ENCODE measurements around the gene LSS.

GRCh38 chr21:46208761-46209721 lies 19.5 kb downstream of the LSS start:
- TF ChIP-seq EZH2 (IDR thresholded peaks at IDR 0.05; ENCODE audit: low read length) = no peak
- no peak for TF ChIP-seq CTCF (optimal IDR thresholded peaks at IDR 0.05 in 1 of 3, IDR thresholded peaks at IDR 0.05 in 1 of 3, conservative IDR thresholded peaks at IDR 0.05 in 1 of 3; ENCODE audit: extremely low read depth in 1 of 3, insufficient read depth in 2 of 3, low read length in 3 of 3)
